Breast epithelium (tissue), 3 donors: ENCODE results near the gene CPPED1.

ENCODE experiments used
- CTCF ChIP-seq, 3 donors: fragments of 450-650 bp; IDR thresholded peaks; one replicate each; pipeline ENCODE4 v1.5.1; 2016 to 2017; ENCODE audit warnings: antibody characterized with exemption in 3 of 3, mild to moderate bottlenecking in 3 of 3, moderate library complexity in 3 of 3
- POLR2A ChIP-seq: fragments of 450-650 bp; IDR thresholded peaks from one replicate; pipeline ENCODE4 v1.6.1; 2016; ENCODE audit warnings: antibody characterized with exemption, mild to moderate bottlenecking, moderate library complexity
- POLR2AphosphoS5 ChIP-seq, 3 donors: sonication (generic); formaldehyde crosslinking; IDR thresholded peaks; one replicate each; pipeline ENCODE4 v1.6.1; 2017; ENCODE audit warnings: antibody characterized with exemption in 3 of 3

DNA sequence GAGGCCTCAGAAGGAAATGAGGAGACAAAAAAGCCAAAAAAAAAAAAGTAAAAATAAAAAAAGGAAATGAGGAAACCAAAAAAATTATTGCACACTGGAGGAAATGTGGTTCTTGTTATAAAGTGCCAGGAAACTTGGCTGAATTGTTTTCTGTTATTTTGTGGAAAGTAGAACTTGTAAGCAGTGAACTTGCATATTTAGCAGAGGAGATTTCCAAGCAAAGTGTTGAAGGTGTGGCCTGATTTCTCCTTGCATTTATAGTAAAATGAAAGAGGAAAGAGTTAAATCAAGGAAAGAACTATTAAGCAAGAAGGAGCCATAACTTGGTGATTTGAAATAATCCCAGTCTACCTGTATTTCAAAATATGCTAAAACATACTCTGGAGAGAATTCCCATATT lies 34.1 kb upstream of the CPPED1 start:
- TF ChIP-seq CTCF (IDR thresholded peaks at IDR 0.05) = no peak
- TF ChIP-seq POLR2A = no peak
- no peak for TF ChIP-seq POLR2AphosphoS5 (IDR thresholded peaks at IDR 0.05)
